SW 1271 (cell line): ENCODE data around the gene RPL12.
"Not testable (repeated sequence)": the region's sequence is repeated elsewhere in the genome, so short reads cannot be mapped to it uniquely, and the experiment has no call there.

Source experiments
- DNase-seq, 2 experiments: peaks; one replicate each; lab custom pipeline; 2025; lab: John Stamatoyannopoulos, UW

Gene RPL12

DNA sequence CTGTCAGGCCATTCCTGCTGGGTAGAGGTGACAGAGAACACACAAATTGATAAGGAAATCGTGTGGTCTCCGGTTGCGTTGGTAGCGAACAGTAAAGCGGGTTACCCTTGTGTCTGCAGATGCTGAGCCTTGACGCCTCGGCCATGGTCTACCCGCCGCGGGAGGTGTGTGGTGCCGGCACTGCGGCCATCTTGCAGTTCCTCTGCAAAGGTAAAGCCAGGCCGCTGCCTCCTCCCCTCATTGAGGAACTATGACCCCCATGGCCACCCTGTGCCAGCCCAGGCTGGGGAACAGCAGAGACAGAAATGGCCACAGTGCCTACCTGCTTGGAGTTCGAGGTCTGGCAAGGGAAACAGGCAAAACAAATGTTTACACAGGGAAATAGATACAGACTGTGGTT, 16.4 kb upstream of the RPL12 start:
- no peak for DNase-seq

DNA sequence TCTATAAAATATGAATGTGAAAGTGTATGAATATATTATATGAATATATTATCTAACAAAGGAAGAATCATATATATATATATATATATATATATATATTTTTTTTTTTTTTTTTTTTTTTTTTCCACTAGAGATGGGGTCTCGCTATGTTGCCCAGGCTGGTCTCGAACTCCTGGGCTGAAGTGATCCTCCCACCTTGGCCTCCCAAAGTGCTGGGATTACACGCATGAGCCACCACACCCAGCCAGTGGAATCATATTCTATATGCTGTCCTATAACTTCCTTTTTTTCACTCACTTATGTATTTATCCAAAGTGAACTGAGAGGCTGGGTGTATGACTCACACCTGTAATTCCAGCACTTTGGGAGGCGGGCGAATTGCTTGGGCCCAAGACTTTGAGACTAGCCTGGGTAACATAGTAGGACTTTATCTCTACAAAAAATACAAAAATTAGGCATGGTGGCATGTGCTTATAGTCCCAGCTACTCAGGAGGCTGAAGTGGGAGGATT, 15.3 kb upstream of the RPL12 start:
- DNase-seq: not testable (repeated sequence)

DNA sequence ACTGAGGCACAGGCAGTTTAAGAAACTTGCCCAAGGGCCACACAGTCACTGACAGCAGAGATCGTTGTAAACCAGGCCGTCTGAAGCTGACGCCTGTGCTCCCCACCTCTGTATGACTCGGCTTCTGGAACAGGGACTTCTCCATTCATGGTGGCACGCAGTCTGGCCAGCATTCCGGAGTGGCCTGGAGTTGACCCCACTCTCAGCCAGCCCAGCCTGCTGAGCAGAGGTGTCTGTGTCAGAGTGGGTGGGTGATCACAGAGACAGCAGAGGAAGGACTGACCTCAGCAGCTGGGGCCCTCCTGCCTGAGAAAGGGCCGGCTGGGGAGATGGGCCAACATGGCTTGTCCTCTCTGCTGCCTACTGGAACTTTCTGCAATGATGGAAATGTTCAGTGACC, 12.7 kb upstream of the RPL12 start:
- no peak for DNase-seq

DNA sequence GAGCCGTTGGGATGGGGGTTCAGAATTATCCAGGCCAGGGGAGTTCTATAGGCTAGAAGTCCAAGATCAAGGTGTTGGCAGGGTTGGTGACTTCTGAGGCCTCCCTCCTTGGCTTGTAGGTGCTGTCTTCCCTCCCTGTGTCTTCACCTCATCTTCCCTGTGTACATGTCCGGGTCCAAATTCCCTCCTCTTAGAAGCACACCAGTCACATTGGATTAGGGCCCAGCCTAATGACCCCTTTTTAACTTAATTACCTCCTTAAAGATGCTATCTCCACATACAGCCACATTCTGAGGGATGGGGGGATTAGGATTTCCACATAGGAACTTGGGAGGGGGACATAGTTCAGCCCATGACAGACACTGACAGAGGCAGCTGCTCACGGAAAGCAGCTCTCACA, 12.2 kb upstream of the RPL12 start:
- DNase-seq: no peak

DNA sequence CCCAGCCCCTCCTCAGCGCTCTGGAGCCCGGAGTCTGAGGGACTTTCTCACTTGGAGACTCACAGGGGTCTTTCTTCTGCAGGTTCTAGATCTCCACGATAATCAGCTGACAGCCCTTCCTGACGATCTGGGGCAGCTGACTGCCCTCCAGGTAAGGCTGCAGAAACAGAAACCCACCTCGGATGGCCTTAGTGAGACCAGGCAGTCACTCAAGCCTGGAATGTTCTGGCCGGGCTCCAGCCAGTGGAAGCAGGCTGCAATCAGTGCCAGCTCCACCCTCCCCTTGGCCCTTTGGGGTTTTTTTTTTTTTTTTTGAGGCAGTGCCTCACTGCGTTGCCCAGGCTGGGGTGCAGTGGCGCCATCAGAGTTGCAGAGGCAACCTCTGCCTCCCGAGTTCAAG, 7.7 kb upstream of the RPL12 start:
- no peak for DNase-seq

DNA sequence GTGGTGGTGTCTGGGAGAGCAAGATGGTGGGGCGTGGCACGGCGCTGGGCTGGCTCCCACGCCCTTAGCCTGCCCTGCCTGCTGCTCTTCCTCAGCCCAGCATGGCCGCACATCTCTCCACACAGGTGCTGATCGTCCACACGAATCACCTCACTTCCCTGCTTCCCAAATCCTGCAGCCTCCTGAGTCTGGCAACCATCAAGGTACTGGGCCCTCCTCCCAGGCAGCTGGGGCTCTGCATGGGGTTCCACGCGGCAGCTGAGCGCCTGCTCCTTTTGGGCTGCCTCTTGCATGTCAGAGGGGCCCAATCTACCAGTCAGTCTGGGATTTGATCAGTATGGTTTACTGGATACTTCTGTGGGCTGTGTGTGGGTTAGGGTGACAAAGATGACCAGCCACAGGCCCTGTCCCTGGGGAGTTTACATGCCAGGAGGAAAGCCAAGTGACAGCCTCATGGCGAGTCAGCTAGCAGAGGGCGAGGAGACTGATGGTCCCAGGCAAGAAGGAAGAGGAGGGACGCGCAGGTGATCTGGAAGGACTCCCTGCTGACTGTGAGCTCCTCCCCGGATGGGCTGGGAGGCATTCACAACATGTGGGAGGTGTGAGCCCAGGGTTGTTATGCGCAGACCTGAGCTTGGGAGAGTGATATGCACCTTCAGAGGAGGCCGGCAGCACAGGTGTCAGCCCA, 6.1 kb upstream of the RPL12 start:
- no peak for DNase-seq

DNA sequence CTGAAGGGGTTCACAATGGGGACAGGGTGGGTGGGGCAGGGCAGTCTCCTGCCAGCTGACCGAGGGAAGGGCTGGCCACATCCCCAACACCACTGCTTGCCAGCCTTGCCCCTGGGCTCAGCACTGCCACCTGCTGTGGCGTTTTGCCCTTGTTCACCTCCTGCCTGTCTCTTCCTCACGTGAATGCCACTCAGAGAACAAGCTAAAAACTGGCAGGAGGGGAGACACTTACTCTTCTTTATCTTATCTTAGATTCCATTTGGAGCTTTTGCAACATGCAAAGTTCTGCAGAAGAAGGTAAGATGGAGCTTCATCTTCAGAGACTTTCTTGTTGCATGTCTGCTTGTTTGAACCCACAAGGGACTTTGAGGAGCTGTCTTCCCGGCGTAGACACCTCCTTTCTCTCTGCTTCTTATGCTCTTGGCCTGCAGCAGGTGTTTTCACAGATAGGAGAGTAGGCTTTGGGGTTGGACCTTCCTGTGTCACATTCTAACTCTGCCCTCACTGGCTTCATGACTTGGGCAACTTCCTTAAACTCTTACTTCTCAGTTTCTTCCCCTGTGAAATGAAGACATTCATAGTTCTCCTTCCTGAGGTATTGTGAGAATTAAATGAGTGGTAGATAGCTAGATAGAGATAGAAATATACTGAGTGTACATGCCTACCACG, 4.3 kb upstream of the RPL12 start:
- DNase-seq: peak in 1 of 2 experiments; percentile 22

DNA sequence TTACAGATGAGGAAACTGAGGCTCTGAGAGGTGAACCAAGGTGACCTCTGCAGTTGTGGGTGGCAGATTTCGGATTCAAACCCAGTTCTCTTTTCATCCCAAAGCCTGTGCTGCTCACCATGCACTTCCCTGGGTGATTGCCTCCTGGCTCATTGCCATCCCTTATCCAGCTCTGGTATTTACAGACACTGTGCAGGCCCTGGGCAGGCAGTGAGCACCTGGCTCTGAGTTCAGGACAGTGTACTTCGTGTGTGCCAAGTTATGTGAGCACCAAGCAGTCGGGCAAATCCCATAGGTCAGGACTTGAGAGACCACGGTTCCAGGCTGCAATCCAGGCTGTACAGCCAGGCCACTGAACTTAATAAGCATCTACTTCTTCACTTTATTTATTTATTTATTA, 1.5 kb upstream of the RPL12 start:
- no peak for DNase-seq

DNA sequence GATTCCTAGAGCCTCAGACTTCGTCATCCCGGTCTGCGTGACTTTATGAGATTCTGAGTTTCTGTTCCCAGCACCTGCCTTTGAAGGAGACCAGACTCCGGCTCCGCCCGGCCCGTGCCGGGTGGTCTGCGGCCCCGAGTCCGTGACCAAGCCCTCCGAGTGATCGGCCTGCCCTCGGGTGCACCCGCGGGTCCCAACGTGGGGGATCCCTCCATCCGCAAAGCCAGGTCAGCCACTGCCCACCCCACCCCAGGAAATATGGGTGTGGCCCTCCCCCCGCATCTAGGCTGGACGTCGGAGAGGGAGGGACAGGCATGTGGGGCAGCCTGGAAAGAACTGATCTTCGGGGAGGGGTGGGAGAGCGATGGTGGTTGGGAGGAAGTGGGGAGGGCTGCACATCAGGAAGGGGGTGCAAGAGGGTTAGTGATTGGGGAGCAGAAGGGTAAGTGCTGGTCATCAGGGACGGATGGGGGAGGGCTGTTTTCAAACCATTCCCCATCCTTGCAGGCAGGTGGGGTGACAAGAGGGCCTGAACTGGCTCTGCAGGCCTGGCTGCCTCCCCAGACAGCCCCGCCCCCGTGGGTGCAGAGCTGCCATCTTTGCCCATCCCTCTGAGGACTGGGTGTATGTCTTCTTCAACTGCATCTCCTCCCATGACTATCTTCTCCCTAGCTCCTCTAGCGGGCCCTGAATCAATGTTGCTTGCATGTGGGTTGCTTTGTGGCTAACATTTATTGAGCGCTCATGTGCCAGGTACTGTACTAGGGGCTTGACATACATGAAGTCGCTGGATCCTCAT, 851 bp upstream of the RPL12 start:
- peak; percentile 67 to 70 for DNase-seq

DNA sequence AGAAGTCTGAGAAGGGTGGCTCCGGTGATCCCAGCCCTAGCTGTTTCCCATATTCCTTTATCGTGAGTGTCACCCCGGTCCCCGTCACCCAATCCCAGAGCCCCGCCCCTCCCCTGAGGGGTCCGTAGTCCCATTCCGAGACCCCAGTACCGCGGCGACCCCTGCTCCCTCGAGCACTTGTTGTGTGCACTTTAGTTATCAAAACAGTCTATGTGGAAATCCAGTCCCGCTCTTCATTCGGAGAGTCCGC, 327 bp upstream of the RPL12 start:
- no peak for DNase-seq

DNA sequence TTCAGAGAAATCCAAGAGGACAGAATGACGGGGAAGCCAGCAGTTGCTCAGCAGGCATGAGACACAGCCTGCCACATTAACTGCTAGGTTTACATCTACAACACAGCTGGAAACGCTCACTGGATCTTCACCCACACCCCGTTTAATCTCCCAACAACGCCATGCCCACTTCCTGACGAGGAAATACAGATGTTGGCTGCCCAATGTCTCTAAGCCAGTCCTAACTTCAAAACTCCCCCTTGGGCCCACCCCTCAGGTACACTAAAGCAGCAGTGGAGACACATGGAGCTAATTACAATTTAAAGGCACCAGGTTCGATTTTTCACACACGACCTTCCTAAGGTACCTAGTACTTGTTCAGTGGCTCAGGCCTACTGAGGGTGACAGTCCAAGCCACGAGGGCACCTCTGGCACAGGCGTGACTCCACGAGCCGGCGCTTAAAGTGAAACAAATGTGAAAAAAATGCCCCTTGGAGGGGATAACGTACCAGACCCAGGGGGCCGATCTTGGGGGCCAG, 904 bp downstream of the RPL12 start:
- no peak for DNase-seq

DNA sequence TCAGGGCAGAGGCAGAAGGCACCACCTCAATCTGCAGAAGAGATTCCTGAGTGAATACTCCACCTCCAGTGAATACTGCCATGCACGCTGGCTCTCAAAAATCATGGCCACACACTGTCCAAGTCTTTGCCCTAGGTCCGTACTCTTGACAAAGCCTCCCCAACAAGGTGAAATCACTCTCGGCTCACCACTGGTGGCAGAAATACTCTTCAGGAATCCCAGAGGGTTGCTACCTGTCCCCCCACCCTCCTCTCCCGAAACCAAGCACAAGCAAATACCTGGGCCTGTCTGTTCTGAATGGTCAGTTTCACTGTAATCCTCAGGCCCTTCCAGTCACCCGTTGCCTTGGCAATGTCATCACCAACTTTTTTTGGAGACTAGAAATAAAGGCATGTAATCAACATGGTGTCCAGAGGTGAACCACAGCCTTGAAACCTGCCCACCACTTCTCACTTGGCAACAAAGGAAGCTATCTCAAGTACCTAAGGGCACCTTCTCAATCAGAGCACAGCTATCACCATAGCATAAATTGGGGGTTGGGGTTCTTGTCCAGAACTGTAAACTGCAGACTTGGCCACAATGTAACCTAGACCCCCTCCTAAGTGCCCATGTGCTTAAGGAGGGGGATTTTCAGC, 1.8 kb downstream of the RPL12 start:
- no peak for DNase-seq

DNA sequence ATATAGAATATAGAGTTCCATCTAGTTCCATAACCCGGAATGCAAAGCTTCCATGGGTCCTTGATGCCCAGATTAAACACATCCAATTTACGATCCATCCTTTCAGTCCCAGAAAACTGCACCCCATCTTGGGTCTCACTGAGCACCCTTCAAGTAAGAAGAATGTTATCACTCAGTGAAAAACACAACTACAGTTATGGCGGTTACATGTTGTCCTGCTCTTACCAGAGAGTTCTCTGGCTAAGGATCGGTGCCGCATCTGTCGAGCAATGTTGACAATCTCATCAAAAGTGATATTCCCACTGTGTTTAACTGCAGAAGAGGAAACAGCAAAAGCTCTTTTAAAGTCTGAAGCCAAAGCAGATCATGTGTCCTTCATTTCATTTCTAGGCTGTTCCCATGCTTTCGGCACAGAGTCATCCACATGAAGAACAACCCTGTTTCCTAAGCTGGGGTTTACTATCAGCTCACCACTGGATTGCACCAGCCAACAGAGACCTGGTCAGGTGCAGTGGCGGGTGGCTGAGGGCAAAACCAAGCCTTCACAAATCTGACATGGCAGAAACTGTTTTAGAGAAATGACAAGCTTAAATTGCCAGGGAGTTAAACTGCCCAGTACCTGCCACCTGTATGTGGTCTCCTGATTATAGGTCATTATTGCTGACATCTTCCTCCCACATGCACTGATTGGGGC, 2.9 kb downstream of the RPL12 start:
- DNase-seq: no peak

DNA sequence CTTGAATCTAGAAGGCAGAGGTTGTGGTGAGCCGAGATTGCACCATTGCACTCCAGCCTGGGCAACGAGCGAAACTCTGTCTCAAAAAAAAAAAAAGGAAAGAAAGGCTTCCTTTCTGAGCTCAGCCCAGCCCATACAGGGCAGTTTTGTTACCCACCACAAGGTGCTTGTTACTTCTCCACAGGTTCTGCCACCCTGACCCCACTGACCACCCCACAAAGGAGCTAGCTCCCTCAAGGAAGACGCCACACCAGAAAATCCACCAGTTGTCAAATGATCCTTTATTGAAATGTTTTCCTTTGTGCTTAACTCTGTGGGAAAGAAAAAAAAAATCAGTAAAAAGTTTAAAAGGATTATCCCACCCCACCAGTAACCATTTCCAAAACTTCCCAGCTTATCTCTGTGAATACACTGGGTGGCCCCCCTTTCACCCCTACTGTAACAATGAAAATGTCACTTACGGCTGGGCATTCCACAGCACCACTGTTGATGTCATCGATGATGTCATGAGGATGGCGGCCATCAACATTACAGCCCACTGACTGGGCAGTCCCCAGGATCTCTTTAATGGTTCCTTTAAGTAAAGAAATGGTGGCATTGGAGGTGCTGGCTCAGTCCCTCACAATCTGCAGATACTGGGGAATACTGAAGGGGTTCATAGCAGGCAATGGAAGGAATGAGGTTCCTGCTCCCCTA, 3.6 kb downstream of the RPL12 start:
- no peak for DNase-seq

DNA sequence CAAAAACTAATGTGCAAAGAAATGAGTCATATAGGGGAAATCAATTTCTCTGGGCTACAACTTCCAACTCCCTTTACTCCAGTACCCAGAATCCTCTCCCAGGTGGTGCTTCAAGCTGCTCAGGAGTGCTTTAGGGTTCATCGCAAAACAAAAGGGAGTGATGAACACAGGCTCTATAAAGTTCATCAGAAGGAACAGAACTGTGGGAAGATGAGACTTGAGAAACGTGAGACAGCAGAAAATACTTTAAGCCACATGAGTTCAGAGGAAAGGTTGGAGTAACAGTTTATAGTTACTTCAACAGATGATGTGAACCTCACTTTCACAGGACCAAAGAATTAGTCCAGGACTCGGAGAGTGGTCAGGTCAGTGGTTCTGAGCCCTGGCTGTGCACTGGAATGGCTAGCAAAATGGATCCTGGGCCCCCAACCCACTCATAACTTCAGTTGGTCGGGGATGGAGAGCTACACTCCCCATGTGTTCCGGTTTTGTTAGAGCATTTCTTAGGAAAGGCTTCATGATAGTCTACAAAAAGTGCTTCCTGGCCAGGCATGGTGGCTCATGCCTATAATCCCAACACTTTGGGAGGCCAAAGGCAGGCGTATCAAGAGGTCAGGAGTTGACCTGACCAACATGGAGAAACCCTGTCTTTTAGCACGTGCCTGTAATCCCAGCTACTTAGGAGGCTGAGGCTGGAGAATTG, 4.3 kb downstream of the RPL12 start:
- peak in 1 of 2 experiments; percentile 40 for DNase-seq

DNA sequence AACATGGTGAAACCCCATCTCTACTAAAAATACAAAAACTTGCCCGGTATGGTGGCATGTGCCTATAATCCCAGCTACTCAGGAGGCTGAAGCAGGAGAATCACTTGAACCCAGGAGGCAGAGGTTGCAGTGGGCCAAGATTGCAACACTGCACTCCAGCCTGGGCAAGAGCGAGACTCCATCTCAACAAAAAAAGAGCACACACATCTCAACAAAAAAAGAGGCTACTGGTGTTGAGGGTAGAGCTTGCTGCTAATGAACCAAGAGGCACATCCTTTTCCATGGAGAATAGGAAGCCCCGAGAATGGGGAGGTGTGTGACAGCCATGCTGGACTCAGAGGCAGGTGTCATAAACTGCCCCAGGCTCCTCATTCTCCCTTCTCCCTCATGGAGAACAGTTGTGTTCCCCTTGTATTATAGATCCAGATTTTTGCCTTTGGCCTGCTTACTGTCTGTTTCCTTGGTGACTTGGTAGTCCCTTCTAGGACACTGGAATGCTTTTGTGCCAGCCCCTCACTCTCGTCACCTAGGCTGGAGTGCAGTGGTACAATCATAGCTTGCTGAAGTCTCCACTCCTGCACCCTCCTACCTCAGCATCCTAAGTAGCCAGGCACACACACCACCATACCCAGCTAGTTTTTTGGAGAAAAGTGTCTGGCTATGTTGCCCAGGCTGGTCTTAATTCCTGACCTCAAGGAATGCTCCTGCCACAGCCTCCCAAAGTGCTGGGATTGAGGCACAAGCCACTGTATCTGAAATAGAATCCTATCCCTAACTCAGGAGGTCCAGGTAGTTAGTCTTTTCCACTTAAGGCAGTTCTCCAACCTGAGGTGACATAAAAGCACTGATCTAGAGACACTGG, 5.1 kb downstream of the RPL12 start:
- DNase-seq: peak in 1 of 2 experiments; percentile 35

DNA sequence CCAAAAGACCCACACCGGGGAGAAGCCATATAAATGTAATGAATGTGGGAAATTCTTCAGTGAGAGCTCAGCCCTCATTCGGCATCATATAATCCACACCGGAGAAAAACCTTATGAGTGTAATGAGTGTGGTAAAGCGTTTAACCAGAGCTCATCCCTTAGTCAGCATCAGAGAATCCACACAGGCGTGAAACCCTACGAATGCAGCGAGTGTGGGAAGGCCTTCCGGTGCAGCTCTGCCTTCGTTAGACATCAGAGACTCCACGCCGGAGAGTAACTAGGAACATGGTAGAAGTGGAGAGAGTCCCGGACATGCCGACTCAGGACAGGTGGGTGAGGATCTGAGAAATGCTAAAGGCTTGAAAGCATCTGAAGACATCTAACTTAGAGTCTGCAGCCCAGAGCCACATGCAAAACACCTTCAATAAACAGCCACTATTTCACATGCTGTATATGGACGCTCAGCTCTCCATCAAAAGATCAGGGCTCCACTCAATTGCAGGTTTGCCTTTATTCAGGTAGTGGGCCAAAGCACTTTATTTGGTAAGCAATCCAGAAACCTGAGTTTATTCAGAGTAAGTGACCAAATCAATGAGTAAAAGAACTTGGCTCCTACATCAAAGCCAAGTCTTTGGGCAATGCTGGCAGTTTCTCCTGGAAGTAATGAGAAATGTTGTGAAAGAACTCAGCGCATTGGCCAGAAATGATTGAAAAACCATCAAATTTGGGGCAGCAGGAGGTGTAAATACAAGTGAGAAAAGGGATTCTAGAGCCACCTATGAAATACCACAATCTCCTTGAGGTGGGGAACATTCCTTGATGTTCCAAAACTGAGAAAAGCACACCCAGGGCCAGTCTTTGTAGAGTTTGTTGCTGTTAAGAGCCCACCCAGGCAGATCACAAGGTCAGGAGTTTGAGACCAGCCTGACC, 6.0 kb downstream of the RPL12 start:
- no peak for DNase-seq

DNA sequence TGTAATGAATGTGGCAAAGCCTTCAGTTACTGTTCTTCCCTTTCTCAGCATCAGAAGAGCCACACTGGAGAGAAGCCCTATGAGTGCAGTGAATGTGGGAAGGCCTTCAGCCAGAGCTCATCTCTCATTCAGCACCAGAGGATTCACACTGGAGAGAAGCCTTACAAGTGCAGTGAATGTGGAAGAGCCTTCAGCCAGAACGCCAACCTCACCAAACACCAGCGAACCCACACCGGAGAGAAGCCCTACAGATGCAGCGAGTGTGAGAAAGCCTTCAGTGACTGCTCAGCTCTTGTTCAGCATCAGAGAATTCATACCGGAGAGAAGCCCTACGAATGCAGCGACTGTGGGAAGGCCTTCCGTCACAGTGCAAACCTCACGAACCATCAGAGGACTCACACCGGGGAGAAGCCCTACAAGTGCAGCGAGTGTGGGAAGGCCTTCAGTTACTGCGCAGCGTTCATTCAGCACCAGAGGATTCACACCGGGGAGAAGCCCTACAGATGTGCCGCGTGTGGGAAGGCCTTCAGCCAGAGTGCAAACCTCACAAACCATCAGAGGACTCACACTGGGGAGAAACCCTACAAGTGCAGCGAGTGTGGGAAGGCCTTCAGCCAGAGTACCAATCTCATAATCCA, 6.8 kb downstream of the RPL12 start:
- DNase-seq: no peak
